NCI-H2107 (cell line): ENCODE results near the gene HNRNPF.
"Not testable (repeated sequence)": the region's sequence is repeated elsewhere in the genome, so short reads cannot be mapped to it uniquely, and the experiment has no call there.

Experiments
- DNase-seq: peaks from one replicate; lab custom pipeline; 2025; lab: John Stamatoyannopoulos, UW

Gene HNRNPF, protein sequence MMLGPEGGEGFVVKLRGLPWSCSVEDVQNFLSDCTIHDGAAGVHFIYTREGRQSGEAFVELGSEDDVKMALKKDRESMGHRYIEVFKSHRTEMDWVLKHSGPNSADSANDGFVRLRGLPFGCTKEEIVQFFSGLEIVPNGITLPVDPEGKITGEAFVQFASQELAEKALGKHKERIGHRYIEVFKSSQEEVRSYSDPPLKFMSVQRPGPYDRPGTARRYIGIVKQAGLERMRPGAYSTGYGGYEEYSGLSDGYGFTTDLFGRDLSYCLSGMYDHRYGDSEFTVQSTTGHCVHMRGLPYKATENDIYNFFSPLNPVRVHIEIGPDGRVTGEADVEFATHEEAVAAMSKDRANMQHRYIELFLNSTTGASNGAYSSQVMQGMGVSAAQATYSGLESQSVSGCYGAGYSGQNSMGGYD

DNA sequence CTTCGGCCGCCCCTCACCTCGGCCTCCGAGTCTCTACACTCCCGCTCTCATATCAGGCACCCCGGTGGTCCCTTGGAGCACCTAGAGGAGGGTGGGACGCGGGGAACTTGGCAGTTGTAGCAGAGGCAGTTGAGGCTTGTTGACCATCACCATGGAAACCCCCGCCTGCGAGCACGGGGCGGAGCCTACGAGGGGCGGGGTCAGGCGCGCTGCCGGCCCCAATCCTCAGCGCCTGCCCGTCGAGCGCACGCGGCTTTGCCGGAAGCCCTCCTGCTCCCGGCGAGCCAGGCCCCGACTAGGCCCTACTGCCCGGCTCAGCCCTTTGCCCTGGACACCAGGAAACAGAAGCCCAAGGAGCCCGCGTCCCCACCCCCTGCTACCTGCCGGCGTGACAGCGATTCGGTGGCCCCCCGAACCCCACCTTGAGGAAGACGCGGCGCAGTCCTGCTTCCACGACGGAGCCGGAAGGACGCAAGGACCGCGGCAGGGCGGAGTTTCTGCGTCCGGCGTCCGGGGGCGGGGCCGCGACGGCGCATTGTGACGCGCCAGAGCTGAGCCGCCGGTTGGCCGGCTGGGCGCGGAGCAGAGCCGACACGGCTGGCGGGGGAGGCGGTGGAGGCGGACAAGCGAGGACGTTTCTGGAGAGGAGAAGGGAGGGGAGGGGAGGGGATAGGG is at the start of gene HNRNPF:
Gene HNRNPF (minus strand): TSS at position 477 of the 675 bp plus-strand sequence. CDS start 21,302 bp downstream, outside the sequence.
- DNase-seq = peak; percentile 65

DNA sequence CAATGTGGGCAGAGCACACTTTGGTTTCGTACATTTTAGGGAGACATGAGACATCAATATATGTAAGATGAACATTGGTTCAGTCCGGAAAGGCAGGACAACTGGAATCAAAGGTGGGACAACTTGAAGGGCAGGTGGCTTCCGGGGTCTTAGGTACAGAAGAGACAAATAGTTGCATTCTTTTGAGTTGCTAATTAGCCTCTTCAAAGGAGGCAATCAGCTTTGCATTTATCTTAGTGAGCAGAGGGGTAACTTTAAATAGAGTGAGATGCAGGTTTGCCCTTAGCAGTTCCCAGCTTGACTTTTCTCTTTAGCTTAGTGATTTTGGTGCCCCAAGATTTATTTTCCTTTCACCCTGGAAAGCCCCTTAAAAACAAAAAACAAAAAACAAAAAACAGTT is 49.2 kb upstream of the HNRNPF start:
- no peak for DNase-seq

- DNase-seq = not testable (repeated sequence)
These were observed 47.6 kb upstream of the HNRNPF start for GRCh38 chr10:43456561-43456960.

- DNase-seq = not testable (repeated sequence)
These were observed 45.0 kb upstream of the HNRNPF start for GRCh38 chr10:43454025-43454424.

- DNase-seq = no peak
These were observed 44.4 kb upstream of the HNRNPF start for GRCh38 chr10:43453266-43453831.

GRCh38 chr10:43452356-43452914 is 43.4 kb upstream of the HNRNPF start:
- no peak for DNase-seq

DNA sequence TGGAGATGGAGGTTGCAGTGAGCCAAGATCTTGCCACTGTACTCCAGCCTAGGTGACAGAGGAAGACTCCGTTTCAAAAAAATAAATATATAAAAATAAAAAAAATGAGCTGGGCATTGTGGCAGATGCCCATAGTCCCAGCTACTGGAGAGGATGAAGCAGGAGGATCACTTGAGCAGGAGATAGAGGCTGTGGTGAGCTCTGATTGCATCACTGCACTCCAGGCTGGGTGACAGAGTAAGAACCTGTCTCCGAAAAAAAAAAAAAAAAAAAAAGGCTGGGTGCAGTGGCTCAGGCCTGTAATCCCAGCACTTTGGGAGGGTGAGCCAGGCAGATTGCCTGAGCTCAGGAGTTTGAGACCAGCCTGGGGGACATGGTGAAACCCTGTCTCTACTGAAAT is 39.8 kb upstream of the HNRNPF start:
- no peak for DNase-seq

DNA sequence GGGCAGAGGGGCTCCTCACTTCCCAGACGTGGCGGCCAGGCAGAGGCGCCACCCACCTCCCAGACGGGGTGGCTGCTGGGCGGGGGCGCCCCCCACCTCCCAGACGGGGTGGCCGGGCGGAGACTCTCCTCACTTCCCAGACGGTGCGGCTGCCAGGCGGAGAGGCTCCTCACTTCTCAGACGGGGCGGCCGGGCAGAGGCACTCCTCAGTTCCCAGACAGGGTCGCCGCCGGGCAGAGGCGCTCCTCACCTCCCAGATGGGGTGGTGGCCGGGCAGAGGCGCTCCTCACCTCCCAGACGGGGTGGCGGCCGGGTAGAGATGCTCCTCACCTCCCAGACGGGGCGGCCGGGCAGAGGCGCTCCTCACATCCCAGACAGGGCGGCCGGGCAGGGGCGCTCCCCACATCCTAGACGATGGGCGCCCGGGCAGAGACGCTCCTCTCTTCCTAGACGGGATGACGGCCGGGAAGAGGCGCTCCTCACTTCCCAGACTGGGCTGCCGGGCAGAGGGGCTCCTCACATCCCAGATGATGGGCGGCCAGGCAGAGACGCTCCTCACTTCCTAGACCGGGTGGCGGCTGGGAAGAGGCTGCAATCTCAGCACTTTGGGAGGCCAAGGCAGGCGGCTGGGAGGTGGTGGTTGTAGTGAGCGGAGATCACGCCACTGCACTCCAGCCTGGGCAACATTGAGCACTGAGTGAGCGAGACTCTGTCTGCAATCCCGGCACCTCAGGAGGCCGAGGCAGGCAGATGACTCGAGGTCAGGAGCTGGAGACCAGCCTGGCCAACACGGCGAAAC is 37.4 kb upstream of the HNRNPF start:
- not testable (repeated sequence) for DNase-seq

GRCh38 chr10:43444897-43445466 is 36.0 kb upstream of the HNRNPF start:
- DNase-seq = no peak

DNA sequence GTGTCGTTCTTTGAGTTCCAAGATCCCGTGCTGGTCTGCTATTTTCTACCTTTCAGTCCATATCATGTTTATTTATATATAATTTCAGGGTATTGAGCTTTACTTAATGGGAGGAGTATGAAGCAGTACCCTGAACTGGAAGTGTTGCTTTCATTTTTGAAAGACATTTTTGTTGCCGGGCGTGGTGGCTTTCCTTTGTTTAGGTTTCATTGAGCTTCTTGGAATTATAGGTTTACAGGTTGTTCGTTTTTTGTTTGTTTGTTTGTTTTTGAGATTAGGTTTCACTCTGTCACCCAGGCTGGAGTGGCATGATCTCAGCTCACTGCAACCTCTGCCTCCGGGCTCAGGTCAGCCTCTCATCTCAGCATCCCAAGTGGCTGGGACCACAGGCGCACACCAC is 35.3 kb upstream of the HNRNPF start:
- DNase-seq = no peak

- DNase-seq = no peak
These were observed 31.6 kb upstream of the HNRNPF start for GRCh38 chr10:43440463-43441134.

GRCh38 chr10:43437141-43437870 is 28.3 kb upstream of the HNRNPF start:
- DNase-seq = no peak

DNA sequence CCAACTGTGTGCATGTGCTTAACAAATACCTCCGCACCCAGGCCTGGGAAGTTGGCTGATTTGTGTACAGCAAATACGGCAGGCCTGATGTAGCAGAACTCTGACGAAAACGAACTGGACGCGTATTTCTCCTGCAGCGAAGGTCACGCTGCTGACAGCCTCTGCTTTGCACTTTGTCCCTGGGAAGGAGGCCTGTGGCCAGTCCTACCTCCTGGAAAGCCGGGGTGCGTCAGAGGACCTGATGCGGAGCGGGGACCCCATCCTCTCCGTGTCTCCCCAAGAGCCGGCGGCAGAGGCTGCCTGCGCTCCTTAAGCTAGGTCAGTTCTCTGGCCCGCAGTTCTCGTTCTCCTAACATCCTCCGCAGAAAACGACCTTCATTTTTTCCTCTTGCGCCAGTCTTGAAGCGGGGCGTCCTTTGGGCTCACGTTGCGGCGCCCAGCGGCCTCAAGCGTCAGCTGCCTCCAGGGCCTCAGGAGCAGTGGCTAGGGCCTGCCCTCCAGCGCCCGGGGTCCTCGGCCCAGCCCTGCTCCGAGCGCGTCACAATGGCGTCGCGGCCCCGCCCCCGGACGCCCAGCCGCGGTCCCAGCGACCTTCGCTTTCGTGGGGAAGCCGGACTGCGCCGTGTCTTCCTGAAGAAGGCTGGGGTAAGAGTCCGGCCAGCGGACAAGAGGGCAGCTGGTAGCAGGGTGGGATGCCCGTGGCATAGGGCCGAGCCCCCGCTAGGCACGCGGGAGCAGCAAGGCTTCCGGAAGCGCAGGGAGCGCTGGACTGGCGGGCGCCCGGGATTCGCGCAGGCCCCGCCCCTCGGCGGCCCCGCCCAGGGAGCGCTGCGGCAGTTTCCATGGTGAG is 27.5 kb upstream of the HNRNPF start, which contains the start of gene ZNF487:
Gene ZNF487 (plus strand): TSS at position 821 of the 850 bp plus-strand sequence. CDS start 38,703 bp downstream, outside the sequence.
- DNase-seq = peak; percentile 22

DNA sequence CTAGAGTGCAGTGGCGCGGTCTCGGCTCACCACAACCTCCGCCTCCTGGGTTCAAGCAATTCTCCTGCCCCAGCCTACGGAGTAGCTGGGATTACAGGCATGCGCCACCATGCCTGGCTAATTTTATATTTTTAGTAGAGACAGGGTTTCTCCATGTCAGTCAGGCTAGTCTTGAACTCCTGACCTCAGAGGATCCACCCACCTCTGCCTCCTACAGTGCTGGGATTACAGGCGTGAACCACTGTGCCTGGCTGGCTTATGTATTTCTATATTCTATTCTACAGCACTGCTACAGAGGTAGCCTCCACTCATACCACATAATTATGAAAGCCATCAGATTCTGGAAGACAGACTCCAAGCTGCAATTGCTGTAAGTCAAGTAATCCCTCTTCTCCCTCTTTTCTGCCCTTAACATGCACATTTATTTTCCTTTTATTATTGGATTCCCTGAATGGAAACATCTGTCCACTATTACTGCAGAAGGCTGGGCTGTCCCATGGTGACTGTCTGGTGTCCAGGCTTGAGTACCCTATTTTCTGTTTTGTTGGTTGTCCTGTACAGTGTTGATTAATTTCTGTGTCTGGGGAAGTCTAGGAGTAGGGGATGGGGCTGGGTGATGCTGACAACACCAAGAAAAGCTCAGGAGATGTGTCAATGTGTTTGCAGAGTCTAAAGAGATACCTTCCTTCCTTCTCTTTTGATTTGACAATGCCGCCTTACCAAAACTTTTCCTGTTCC is 22.1 kb upstream of the HNRNPF start:
- DNase-seq = no peak

GRCh38 chr10:43427166-43427825 is 18.3 kb upstream of the HNRNPF start:
- no peak for DNase-seq

DNA sequence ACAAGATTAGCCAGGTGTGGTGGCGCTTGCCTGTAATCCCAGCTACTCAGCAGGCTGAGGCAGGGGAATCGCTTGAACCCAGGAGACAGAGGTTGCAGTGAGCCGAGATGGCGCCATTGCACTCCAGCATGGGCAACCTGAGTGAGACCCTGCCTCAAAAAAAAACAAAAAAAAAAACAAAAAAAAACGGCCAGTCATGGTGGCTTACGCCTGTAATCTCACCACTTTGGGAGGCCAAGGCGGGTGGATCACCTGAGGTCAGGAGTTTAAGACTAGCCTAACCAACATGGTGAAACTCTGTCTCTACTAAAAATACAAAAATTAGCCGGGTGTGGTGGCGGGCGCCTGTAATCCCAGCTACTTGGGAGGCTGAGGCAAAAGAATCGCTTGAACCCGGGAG is 17.5 kb upstream of the HNRNPF start:
- DNase-seq = not testable (repeated sequence)

GRCh38 chr10:43424416-43424815 is 15.4 kb upstream of the HNRNPF start:
- DNase-seq = no peak

DNA sequence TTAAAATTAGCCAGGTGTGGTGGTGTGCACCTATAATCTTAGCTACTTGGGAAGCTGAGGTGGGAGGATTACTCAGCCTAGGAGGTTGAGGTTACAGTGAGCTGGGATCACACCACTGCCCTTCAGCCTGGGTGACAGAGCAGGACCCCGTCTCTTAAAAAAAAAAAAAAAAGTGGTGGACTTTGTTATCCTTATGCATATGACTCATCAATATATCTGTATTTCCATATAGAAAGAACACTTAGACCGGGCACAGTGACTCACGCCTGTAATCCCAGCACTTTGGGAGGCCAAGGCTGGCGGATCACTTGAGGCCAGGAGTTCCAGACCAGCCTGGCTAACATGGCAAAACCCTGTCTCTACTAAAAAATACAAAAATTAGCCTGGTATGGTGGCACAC is 13.0 kb upstream of the HNRNPF start:
- not testable (repeated sequence) for DNase-seq
